ENCODE results near the gene GALNT2.

DNA sequence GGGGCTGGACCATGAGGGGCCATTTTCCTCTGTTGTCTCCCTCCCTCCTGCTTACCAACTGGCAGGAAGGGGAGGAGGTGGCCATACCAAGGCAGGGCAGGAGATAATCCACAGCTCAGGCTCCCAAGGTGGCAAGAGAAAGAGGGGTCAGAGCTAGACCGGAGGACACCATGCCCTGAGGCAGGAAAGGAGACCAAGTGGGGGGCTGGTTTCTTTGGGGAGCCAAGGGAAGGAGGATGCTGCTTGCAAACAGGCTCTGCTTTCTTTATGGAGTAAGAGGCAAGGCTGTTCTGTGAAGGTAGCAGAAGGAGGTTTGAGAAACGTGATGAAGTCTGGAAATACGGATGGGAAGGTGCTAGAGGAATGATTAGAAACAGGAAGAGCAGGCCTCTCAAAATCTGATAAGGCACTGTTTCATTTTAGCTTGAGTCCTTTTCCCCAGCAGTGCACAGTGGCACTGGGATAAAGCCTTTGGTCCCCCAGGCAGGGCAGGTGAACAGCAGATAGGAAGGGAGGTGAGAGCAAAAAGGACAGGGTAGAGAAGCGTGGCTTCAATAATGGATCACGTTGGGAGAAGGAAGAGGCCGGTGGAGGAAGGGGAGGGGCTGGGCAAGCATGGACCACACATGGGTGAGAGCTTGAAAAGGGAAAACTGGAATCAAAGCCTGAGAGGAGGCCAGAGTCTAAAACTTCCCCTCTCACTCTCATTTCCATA lies 44.2 kb upstream of the GALNT2 start:
- TF ChIP-seq CTCF (IDR thresholded peaks at IDR 0.05) (no peak), ZFX (IDR thresholded peaks at IDR 0.05; ENCODE audit: borderline replicate concordance) (no peak)
